Measurements from ENCODE around the gene ADIPOQ.

- no peak for TF ChIP-seq POLR2A (IDR thresholded peaks at IDR 0.05)
- TF ChIP-seq CTCF (IDR thresholded peaks at IDR 0.05) = no peak
These were observed 59.6 kb downstream of the ADIPOQ start for GRCh38 chr3:186902154-186902553.
